Stomach (tissue), 4 donors: Measurements from ENCODE around the gene OR51B4.

Source experiments
- CTCF ChIP-seq, 7 experiments: fragments of 450-650 bp in 4 of 7; fragments of 200-600 bp in 3 of 7; sonication (generic) in 3 of 7; IDR thresholded peaks; one replicate each; pipeline ENCODE4 v1.5.1; 2016 to 2019; ENCODE audit warnings: antibody characterized with exemption in 7 of 7, control low read depth in 2 of 7, mild to moderate bottlenecking in 1 of 7
- EP300 ChIP-seq: sonication (generic); formaldehyde crosslinking; IDR thresholded peaks from one replicate; pipeline ENCODE4 v1.6.1; 2017; ENCODE audit warnings: antibody characterized with exemption
- POLR2AphosphoS5 ChIP-seq, 3 donors: sonication (generic); formaldehyde crosslinking; IDR thresholded peaks; one replicate each; pipeline ENCODE4 v1.6.1; 2016; ENCODE audit warnings: antibody characterized with exemption in 3 of 3

- TF ChIP-seq POLR2AphosphoS5 (IDR thresholded peaks at IDR 0.05): no peak
- no peak for TF ChIP-seq EP300
- TF ChIP-seq CTCF (IDR thresholded peaks at IDR 0.05): no peak
Observed at GRCh38 chr11:5303626-5304025, 1.9 kb upstream of the OR51B4 start.
